Renal pelvis (tissue), 4 donors: ENCODE measurements around the gene KLHL14. TPM values are rescaled to one million over a fixed set of nuclear protein-coding genes. Genes with fewer than 3 reads are reported as not detected.
"Not testable (repeated sequence)": the region's sequence is repeated elsewhere in the genome, so short reads cannot be mapped to it uniquely, and the experiment has no call there.

Experiments used
- DNase-seq: peaks from one replicate; pipeline ENCODE4 v3.0.0-alpha.2; 2013
- polyA plus RNA-seq, 3 donors: library from polyadenylated mRNA; unstranded; fragments of 120-200 nt; gene quantifications; one replicate each; pipeline ENCODE4 v1.2.1, GENCODE V29; 2013; ENCODE audit not compliant: insufficient read length in 3 of 3

KLHL14 gene
- polyA plus RNA-seq, 3 donors, result 27.4 to 30.4 (median 29.1) TPM

DNA sequence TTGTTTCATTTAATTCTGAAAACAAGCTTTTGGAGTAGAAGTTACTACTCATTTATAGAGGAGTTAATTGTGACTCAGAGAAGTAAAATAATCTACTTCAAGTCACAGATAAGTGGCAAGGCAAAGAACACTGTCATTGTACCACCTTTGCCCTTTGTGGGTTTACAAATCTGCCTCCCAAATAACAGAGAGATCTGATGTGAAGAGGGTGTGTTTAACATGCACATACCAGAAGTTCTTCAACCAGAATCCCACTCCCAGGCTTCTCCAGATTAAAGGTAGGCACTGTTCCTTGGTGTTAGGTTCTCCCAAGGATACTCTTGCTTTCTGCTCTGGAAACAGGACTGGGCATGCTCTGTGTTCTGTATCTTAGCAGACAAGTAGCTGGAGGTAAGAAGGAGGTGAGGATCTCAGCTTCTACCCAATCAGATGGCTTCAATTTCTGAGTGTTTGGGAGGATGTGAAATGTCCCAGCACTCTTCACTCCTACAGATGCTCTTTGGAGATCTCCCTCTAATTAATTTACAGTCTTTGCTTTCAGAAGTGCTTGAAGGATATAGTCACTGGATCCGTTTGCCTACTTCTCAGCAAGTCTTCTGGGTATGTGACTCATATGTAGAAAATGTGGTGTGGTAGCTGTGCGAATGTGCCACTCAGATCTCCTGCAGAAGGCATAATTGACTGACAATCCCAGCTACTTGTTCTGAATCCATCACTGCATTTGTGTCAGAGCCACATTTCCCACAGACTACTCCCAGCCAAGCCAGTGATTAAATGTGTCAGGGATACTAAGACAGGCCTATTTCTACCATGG is 111.1 kb downstream of the KLHL14 start:
- DNase-seq, result no peak

DNA sequence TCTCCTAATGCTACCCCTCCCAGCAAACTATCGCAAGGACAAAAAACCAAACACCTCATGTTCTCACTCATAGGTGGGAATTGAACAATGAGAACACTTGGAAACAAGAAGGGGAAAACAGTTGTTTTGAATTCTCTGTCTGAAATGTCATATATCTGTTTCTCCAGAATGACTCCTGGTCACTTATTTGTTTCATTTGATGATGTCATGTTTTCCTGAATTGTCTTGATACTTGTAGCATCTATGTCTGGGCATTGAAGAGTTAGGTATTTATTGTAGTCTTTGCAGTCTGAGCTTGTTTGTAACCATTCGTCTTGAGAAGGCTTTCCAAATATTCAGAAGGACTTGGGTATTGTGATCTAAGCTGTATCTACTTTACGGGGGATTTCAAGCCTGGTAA is 118.3 kb downstream of the KLHL14 start:
- DNase-seq, result not testable (repeated sequence)

GRCh38 chr18:32637659-32638058 is 135.2 kb downstream of the KLHL14 start:
- DNase-seq, result not testable (repeated sequence)

DNA sequence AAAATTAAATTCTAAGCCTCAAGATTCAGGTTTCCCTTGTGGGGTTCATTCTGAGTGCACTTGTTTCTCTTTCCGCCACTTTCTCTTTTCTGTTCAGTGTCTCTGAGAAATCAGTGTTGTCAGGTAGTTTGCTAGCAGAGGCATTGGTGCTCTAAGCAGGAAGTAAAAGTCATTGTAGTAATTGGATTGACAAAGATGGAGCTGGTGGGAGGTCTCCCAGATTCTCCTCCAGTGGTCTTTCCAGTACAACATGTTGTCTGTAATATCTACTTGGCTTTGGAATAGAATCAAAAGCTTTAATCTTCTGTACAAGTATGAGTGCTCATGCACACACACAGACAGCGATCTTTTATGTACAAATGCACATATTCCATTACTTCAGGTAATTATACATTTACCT is 135.6 kb downstream of the KLHL14 start:
- no peak for DNase-seq

DNA sequence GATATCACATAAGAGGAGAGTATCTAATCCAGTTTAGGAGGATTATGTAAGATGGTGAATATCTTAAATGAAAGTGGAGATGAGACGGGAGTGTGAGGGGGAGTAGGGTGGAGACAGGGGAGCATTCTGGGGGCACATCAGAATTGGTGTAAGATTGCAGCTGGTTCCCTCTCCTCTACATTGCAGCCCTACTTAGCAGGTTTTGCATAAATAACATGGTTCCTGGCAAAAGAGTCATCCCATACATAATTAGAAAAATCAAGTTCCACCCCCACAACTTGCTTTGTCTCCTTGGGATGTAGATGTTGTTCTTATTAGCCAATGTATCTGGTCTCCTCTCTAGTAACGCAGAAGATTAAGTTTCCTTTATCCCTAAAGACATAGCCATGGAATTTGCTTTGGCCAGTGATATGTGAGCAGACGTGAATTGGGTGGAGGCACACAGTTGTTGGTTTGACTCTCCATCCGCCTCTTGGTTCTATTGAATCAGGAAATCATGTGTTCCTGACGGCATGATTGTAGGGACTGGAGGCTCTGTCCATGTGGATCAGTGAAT is 137.9 kb downstream of the KLHL14 start:
- DNase-seq, result no peak

GRCh38 chr18:32629981-32630700 is 142.7 kb downstream of the KLHL14 start:
- no peak for DNase-seq

DNA sequence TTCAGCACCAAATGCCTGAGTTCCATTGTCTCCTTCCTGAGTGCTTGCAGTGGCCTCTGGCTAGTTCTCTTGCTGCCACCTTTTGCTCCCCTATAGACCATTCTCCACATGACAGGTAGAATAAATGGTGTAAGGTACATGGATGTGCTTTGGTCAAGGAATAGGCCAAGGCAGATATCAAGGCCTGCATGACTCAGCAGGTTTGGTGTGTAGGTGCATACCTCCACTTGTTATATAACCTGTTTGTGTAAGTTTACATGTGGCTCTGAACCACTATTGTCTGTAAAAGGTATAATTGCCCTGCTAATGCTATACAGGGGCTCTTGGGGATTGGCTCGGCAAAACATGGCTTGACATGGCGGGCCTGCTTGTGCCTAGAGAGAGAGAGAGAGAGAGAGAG is 143.5 kb downstream of the KLHL14 start:
- DNase-seq, result no peak

GRCh38 chr18:32624182-32624723 is 148.6 kb downstream of the KLHL14 start:
- no peak for DNase-seq

GRCh38 chr18:32623563-32623962 is 149.3 kb downstream of the KLHL14 start:
- no peak for DNase-seq
